HCT116 (cell line): ENCODE measurements around the gene TRIP13. TPM values are rescaled to one million over a fixed set of nuclear protein-coding genes. Genes with fewer than 3 reads are reported as not detected.
"Not testable (repeated sequence)": the region's sequence is repeated elsewhere in the genome, so short reads cannot be mapped to it uniquely, and the experiment has no call there.

Experiments used
- ATAC-seq: fragments of 200-7000 bp; cut with Tn5 transposase; 2 replicates; pipeline ENCODE4 v1.9.1; 2020; ENCODE audit warnings: mild to moderate bottlenecking, moderate library complexity
- BruUV-seq: library from RNA; stranded (reverse); fragments of 400-500 nt; replicated peaks from 2 replicates; lab custom pipeline; 2021; lab: Mats Ljungman, UMichigan
- CTCF ChIA-PET: fragments of 300-600 bp; sonication (Branson Sonifier 250); formaldehyde crosslinking; loops from one replicate; lab custom pipeline; 2021; ENCODE audit warnings: antibody characterized with exemption; lab: Charles Lee
- POLR2A ChIA-PET: fragments of 300-600, 350-600 bp; sonication (Branson Sonifier 250); formaldehyde crosslinking; loops from one replicate; lab custom pipeline; 2021; ENCODE audit warnings: antibody characterized with exemption; lab: Charles Lee
- RAD21 ChIA-PET, 2 experiments: fragments of 300-600 bp; sonication (Branson Sonifier 250); formaldehyde crosslinking; loops; one replicate each; lab custom pipeline; 2023; ENCODE audit warnings: low total read pairs in 2 of 2; ENCODE audit not compliant: uncharacterized antibody in 2 of 2, unreplicated experiment in 2 of 2, low non-redundant PET in 1 of 2; lab: Charles Lee
- DNase-seq: peaks from one replicate; pipeline ENCODE4 v3.0.0-alpha.2; 2010; ENCODE audit warnings: low read depth, low spot score
- H2AFZ ChIP-seq: fragments of 200-600 bp; shearing (Covaris generic), sonication (generic); 2 replicates; pipeline ENCODE4 v1.6.1; 2017; ENCODE audit warnings: low read depth, mixed run types, mixed read lengths, antibody characterized with exemption, low read length; ENCODE audit not compliant: poor library complexity, severe bottlenecking
- H3K27ac ChIP-seq: 2 replicates; pipeline ENCODE4 v1.5.1; 2012; ENCODE audit warnings: low read depth, low read length
- H3K27me3 ChIP-seq: fragments of 200-600 bp; sonication (generic); 2 replicates; pipeline ENCODE4 v1.6.1; 2016; ENCODE audit warnings: mixed run types, low read length, mixed read lengths; ENCODE audit not compliant: insufficient read depth
- H3K36me3 ChIP-seq, 2 experiments: fragments of 200-500 bp in 1 of 2; fragments of 200-600 bp in 1 of 2; sonication (Bioruptor generic) in 1 of 2; sonication (generic) in 1 of 2; 2 replicates each; pipeline versions ENCODE4 v1.5.1 to v1.6.1; 2014 to 2016; ENCODE audit warnings: low read length in 2 of 2, inconsistent platforms in 1 of 2, mixed read lengths in 1 of 2, mixed run types in 1 of 2; ENCODE audit not compliant: insufficient read depth in 2 of 2, control insufficient read depth in 1 of 2
- H3K4me1 ChIP-seq, 2 experiments: fragments of 200-600 bp in 1 of 2; sonication (generic) in 1 of 2; 2 replicates each; pipeline versions ENCODE4 v1.5.1 to v1.6.1; 2012 to 2017; ENCODE audit warnings: low read length in 2 of 2, inconsistent platforms in 1 of 2, mild to moderate bottlenecking in 1 of 2, mixed read lengths in 1 of 2, mixed run types in 1 of 2, moderate library complexity in 1 of 2; ENCODE audit not compliant: insufficient read depth in 2 of 2, control insufficient read depth in 1 of 2
- H3K4me2 ChIP-seq: fragments of 200-600 bp; sonication (generic); 2 replicates; pipeline ENCODE4 v1.6.1; 2017; ENCODE audit warnings: mixed run types, low read length, mixed read lengths
- H3K4me3 ChIP-seq, 2 experiments: fragments of 200-600 bp in 1 of 2; sonication (generic) in 1 of 2; replicated peaks in 1 of 2; 2 replicates each; pipeline ENCODE4 v1.5.1; 2011 to 2016; ENCODE audit warnings: low read length in 2 of 2, control low read depth in 1 of 2, low read depth in 1 of 2, mild to moderate bottlenecking in 1 of 2, mixed read lengths in 1 of 2, mixed run types in 1 of 2
- H3K79me2 ChIP-seq: fragments of 200-600 bp; sonication (generic); 2 replicates; pipeline ENCODE4 v1.6.1; 2017; ENCODE audit warnings: mild to moderate bottlenecking, mixed run types, low read length, moderate library complexity, mixed read lengths; ENCODE audit not compliant: insufficient read depth
- H3K9ac ChIP-seq: fragments of 200-600 bp; sonication (generic); 2 replicates; pipeline ENCODE4 v1.6.1; 2016; ENCODE audit warnings: low read length, mixed read lengths
- H3K9me2 ChIP-seq: fragments of 200-600 bp; sonication (generic), shearing (Covaris generic); 2 replicates; pipeline ENCODE4 v1.6.1; 2017; ENCODE audit warnings: mixed run types, mild to moderate bottlenecking, moderate library complexity; ENCODE audit not compliant: insufficient read depth
- H3K9me3 ChIP-seq, 2 experiments: fragments of 200-500 bp in 1 of 2; fragments of 200-600 bp in 1 of 2; sonication (Bioruptor generic) in 1 of 2; sonication (generic) in 1 of 2; 2 replicates each; pipeline ENCODE4 v1.6.1; 2014 to 2017; ENCODE audit warnings: low read length in 2 of 2, mixed read lengths in 2 of 2, inconsistent platforms in 1 of 2, low read depth in 1 of 2, mild to moderate bottlenecking in 1 of 2, mixed run types in 1 of 2, moderate library complexity in 1 of 2; ENCODE audit not compliant: control insufficient read depth in 1 of 2, insufficient read depth in 1 of 2
- H4K20me1 ChIP-seq: fragments of 200-600 bp; sonication (generic), shearing (Covaris generic); 2 replicates; pipeline ENCODE4 v1.6.1; 2017; ENCODE audit warnings: mixed run types, mild to moderate bottlenecking, moderate library complexity; ENCODE audit not compliant: insufficient read depth
- TCF7L2 ChIP-seq: IDR thresholded peaks from 2 replicates; pipeline ENCODE4 v1.7.0; 2011; ENCODE audit warnings: borderline replicate concordance, inconsistent platforms; ENCODE audit not compliant: insufficient read depth, insufficient read length; ENCODE audit errors: extremely low read depth
- intact Hi-C: fragments of 100-400 bp; cut with micrococcal nuclease; formaldehyde crosslinking; loops from 2 replicates; pipeline ENCODE4 v1.10.0; 2022
- total RNA-seq: library from RNA; stranded (reverse); gene quantifications from one replicate; pipeline ENCODE4 v1.2.1, GENCODE V29; 2021; ENCODE audit not compliant: unreplicated experiment

Gene TRIP13
- total RNA-seq, 1 experiment from 2014 or later: 45.0 TPM

- no peaks in the 10 kb centered on the region for H3K9me3 ChIP-seq
- no peak overlapping the region for H3K9ac ChIP-seq
- ChIA-PET POLR2A (no interaction called here), CTCF (no interaction called here), RAD21 (no interaction called here)
- no peak overlapping the region for H3K27ac ChIP-seq
- ATAC-seq (no peak), DNase-seq (no peak)
- no peaks in the 10 kb centered on the region for H3K9me2 ChIP-seq
- no peak for TF ChIP-seq TCF7L2
- H2AFZ ChIP-seq: no peak overlapping the region
- H3K79me2 ChIP-seq: peaks cover 14% of the 10 kb centered on the region
- intact Hi-C loops: no loop called here
- no peaks in the 10 kb centered on the region for H3K27me3 ChIP-seq
- H3K4me1 ChIP-seq: peaks cover 15 to 18% of the 10 kb centered on the region in 2 experiments
- peaks cover 7 to 47% of the 10 kb centered on the region in 2 experiments; a peak in 3 of 4 replicates for H3K36me3 ChIP-seq
- H4K20me1 ChIP-seq: peaks cover 5% of the 10 kb centered on the region; the same call in 1 of the 2 replicates
- no peak overlapping the region for H3K4me2 ChIP-seq
- no peak overlapping the region for H3K4me3 ChIP-seq
- no TSS peak for BruUV-seq
Measured at GRCh38 chr5:916441-917293, 24.0 kb downstream of the TRIP13 start.

- CTCF ChIA-PET: interaction anchor here (0.7 kb wide), 1 partner anchor 248 kb away, joined by 3 read pairs; no protein-coding TSS in a partner anchor
- H3K4me2 ChIP-seq, BruUV-seq, H2AFZ ChIP-seq, H3K79me2 ChIP-seq, H3K4me3 ChIP-seq, intact Hi-C loops, RAD21 ChIA-PET, ATAC-seq, DNase-seq, H3K9ac ChIP-seq, H4K20me1 ChIP-seq, H3K4me1 ChIP-seq, POLR2A ChIA-PET, H3K9me3 ChIP-seq, H3K27ac ChIP-seq, H3K9me2 ChIP-seq, H3K27me3 ChIP-seq: not testable (repeated sequence)
- H3K36me3 ChIP-seq: peaks cover 7 to 42% of the 10 kb centered on the region in 2 experiments; a peak in 3 of 4 replicates
Measured at GRCh38 chr5:918717-919116, 26.0 kb downstream of the TRIP13 start.
